Loucy (cell line): ENCODE data around the gene MAGEF1.

ENCODE experiments used
- H2AFZ ChIP-seq: fragments of 200-600 bp; sonication (generic); 2 replicates; pipeline ENCODE4 v1.6.0; 2016; ENCODE audit warnings: antibody characterized with exemption, mild to moderate bottlenecking, low read length, moderate library complexity
- H3F3A ChIP-seq: fragments of 200-600 bp; 2 replicates; pipeline ENCODE4 v1.6.0; 2016; ENCODE audit warnings: antibody characterized with exemption, low read depth, mild to moderate bottlenecking
- H3K27me3 ChIP-seq: fragments of 200-600 bp; sonication (generic); 2 replicates; pipeline ENCODE4 v1.6.1; 2014; ENCODE audit warnings: low read length, mild to moderate bottlenecking; ENCODE audit not compliant: insufficient read depth, poor library complexity, severe bottlenecking
- H3K36me3 ChIP-seq: fragments of 200-600 bp; sonication (generic); 2 replicates; pipeline ENCODE4 v1.6.1; 2016; ENCODE audit warnings: low read length; ENCODE audit not compliant: insufficient read depth
- H3K4me1 ChIP-seq: fragments of 200-600 bp; sonication (generic); 2 replicates; pipeline ENCODE4 v1.5.1; 2014; ENCODE audit warnings: low read length, mild to moderate bottlenecking; ENCODE audit not compliant: insufficient read depth, poor library complexity, severe bottlenecking
- H3K4me2 ChIP-seq: fragments of 200-600 bp; sonication (generic); 2 replicates; pipeline ENCODE4 v1.6.0; 2014; ENCODE audit warnings: antibody characterized with exemption, low read length, low read depth, mild to moderate bottlenecking; ENCODE audit not compliant: poor library complexity, severe bottlenecking
- H3K4me3 ChIP-seq: fragments of 200-600 bp; sonication (generic); 2 replicates; pipeline ENCODE4 v1.5.1; 2014; ENCODE audit warnings: low read length, mild to moderate bottlenecking, mixed read lengths; ENCODE audit not compliant: poor library complexity, severe bottlenecking
- H3K79me2 ChIP-seq: fragments of 200-600 bp; sonication (generic); 2 replicates; pipeline ENCODE4 v1.6.1; 2014; ENCODE audit warnings: low read length; ENCODE audit not compliant: insufficient read depth
- H3K9ac ChIP-seq: fragments of 200-600 bp; sonication (generic); 2 replicates; pipeline ENCODE4 v1.6.0; 2014; ENCODE audit warnings: mild to moderate bottlenecking, low read depth, low read length, moderate library complexity; ENCODE audit not compliant: poor library complexity, severe bottlenecking
- H3K9me2 ChIP-seq: fragments of 200-600 bp; sonication (generic); replicated peaks from 2 replicates; pipeline ENCODE4 v1.6.1; 2016; ENCODE audit warnings: low read depth, low read length, mixed read lengths
- H3K9me3 ChIP-seq: fragments of 200-600 bp; sonication (generic); 2 replicates; pipeline ENCODE4 v1.6.1; 2014; ENCODE audit warnings: mild to moderate bottlenecking, antibody characterized with exemption, low read length, low read depth; ENCODE audit not compliant: insufficient read depth
- H4K20me1 ChIP-seq: fragments of 200-600 bp; sonication (generic); 2 replicates; pipeline ENCODE4 v1.6.0; 2014; ENCODE audit warnings: antibody characterized with exemption, low read length, mild to moderate bottlenecking; ENCODE audit not compliant: insufficient read depth, poor library complexity, severe bottlenecking
- EZH2phosphoT487 ChIP-seq: fragments of 200-600 bp; IDR thresholded peaks from 2 replicates; pipeline ENCODE4 v1.6.1; 2018; ENCODE audit warnings: antibody characterized with exemption, mild to moderate bottlenecking, moderate library complexity, borderline replicate concordance
- TF ChIP-seq, protein P1 (sequence below): fragments of 200-600 bp; sonication (generic); conservative IDR thresholded peaks from 2 replicates; pipeline ENCODE4 v1.5.1; 2014; ENCODE audit warnings: mild to moderate bottlenecking, antibody characterized with exemption, low read length

Gene MAGEF1

DNA sequence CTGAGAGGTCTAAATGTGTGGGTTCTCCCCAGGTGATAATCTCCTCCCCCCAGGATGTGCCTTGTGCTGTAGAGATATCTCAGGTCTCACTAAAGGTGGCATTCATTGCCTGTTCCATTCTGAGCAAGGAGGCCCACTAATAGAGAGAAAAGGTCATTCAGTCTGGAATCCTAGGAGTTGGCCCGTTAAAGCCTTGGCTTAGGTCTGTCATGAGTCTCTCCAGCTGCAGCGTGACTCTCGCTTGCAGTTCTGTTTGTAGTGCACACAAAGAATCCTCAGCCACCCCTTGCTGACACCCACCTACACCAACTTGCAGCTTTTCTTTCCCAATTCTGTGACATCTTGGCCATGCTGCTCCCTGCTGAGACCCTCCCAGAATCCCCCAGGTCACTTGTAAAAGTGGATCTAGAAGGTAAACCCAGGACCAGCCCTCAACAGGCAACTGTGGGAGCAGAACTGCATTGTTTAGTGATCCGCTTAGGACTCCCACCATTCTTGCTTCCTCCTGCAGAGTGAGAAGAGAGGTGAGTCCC is 17.7 kb downstream of the MAGEF1 start:
- H3K4me2 ChIP-seq, result no peak overlapping the region
- no peaks in the 10 kb centered on the region for H3K9me3 ChIP-seq
- no peaks in the 10 kb centered on the region for H3K4me1 ChIP-seq
- H3K36me3 ChIP-seq, result no peaks in the 10 kb centered on the region
- H3K9me2 ChIP-seq, result no peaks in the 10 kb centered on the region
- H3K27me3 ChIP-seq, result no peaks in the 10 kb centered on the region
- TF ChIP-seq, protein P1, sequence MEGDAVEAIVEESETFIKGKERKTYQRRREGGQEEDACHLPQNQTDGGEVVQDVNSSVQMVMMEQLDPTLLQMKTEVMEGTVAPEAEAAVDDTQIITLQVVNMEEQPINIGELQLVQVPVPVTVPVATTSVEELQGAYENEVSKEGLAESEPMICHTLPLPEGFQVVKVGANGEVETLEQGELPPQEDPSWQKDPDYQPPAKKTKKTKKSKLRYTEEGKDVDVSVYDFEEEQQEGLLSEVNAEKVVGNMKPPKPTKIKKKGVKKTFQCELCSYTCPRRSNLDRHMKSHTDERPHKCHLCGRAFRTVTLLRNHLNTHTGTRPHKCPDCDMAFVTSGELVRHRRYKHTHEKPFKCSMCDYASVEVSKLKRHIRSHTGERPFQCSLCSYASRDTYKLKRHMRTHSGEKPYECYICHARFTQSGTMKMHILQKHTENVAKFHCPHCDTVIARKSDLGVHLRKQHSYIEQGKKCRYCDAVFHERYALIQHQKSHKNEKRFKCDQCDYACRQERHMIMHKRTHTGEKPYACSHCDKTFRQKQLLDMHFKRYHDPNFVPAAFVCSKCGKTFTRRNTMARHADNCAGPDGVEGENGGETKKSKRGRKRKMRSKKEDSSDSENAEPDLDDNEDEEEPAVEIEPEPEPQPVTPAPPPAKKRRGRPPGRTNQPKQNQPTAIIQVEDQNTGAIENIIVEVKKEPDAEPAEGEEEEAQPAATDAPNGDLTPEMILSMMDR, result no peak
- TF ChIP-seq EZH2phosphoT487, result no peak
- H3K9ac ChIP-seq, result no peak overlapping the region
- H4K20me1 ChIP-seq, result no peaks in the 10 kb centered on the region
- H3F3A ChIP-seq, result no peaks in the 10 kb centered on the region
- H2AFZ ChIP-seq, result no peak overlapping the region
- no peak overlapping the region for H3K4me3 ChIP-seq
- H3K79me2 ChIP-seq, result no peaks in the 10 kb centered on the region

DNA sequence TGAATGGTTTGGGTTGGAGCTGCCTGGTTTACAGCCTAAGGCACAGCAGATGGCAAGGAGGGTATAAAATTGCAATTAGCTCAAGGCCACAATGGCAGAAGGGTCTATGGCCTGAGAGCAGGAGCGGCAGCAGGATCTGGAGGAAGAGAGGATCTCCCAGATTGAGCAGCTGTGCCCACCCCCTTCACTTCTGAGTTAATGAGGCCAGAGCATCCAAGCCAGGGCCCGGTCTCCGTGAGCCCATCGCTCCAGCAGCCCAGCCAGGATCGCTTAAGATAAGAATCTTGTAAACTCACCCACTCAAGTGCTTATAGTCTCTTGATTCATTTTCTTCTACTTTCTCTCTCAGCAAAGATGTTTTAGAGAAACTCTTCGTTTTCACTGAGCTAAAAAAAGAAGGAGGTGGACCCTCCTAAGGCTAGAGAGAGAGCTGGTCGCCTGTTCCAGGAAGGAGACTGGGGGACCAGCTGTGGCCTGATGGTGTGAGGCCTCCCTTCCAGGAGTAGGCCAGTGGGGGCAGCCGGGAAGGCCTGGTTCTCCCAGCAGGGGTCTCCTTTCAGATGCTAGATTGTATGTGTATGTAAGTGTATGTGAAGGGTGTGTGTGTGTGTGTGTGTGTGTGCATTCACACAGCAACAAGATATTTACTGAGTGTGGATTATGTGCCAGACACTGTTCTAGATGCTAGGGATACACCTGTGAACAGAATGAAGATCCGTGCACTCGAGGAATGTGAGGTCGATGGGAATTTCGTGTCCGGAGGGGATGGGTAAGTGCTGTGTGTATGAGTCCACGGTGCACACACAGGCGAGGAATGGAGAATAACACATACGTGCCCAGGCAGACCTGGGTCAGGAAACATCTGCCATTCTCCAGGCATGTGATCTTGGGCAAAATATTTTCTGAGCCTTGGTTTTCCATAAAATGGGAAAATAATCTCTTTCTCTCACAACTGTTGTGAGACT is 18.6 kb downstream of the MAGEF1 start:
- TF ChIP-seq, protein P1, result 0 out of 2 replicates have a peak, but pooled peaks have one; percentile 8
- no peak for TF ChIP-seq EZH2phosphoT487
- Histone ChIP-seq H3K27me3 (no peaks in the 10 kb centered on the region), H3K79me2 (no peaks in the 10 kb centered on the region), H3K36me3 (no peaks in the 10 kb centered on the region), H3F3A (no peaks in the 10 kb centered on the region), H3K9me2 (no peaks in the 10 kb centered on the region), H3K4me3 (no peak overlapping the region), H3K9me3 (no peaks in the 10 kb centered on the region), H4K20me1 (no peaks in the 10 kb centered on the region), H3K4me1 (no peaks in the 10 kb centered on the region), H3K9ac (no peak overlapping the region), H3K4me2 (no peak overlapping the region), H2AFZ (no peak overlapping the region)

DNA sequence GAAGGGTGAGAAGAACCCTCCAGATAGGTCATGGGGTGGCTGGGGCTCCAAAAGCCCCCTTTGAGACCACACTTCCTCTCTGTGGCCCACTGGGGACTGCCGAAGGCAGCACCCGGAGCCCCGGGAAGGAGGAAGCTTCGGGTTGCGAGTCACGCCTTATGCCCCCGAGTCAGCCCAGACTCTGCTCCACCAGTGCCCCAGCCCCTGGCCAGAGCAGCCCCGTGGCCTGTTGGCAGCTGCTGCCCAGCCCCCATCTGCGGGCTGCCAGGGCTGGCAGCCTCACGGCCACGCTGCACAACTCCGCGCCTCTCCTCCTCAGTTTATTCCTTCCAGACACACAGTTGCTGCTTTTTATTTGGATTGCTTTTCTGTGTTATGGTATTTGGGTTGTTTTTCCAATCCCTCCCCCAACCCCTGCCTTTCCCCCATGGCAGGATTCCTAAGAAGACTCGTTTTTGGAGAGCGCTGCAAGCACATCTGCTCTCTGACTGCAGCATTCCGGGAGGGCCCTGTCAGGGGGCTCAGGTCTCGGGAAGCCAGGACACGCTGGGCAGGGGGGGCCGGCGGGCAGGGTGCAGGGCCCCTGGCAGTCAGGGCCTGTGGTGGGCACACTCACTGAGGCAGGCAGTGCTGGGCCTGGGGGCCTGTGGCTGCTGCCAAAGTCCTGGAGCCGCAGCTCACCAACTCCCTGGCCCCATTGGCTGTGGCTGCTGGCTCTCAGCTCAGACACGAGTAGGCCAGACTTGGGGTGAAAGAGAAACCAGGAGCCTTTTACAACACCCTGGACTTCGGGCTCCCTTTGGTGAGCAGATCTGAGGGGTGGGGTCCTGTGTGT is 20.2 kb downstream of the MAGEF1 start:
- Histone ChIP-seq H3K27me3 (no peaks in the 10 kb centered on the region), H3K9me2 (no peaks in the 10 kb centered on the region), H3K9ac (no peak overlapping the region), H3K36me3 (no peaks in the 10 kb centered on the region), H3K4me3 (no peak overlapping the region), H2AFZ (no peak overlapping the region), H3F3A (no peaks in the 10 kb centered on the region), H3K9me3 (no peaks in the 10 kb centered on the region), H3K79me2 (no peaks in the 10 kb centered on the region), H4K20me1 (no peaks in the 10 kb centered on the region), H3K4me1 (no peaks in the 10 kb centered on the region), H3K4me2 (no peak overlapping the region)
- no peak for TF ChIP-seq EZH2phosphoT487
- TF ChIP-seq, protein P1, result no peak
